Right ventricle myocardium inferior (tissue), 1 donor: ENCODE results near the gene IRF2BPL. TPM values are rescaled to one million over a fixed set of nuclear protein-coding genes. Genes with fewer than 3 reads are reported as not detected.
"Not testable (repeated sequence)": the region's sequence is repeated elsewhere in the genome, so short reads cannot be mapped to it uniquely, and the experiment has no call there.

Experiments used
- ATAC-seq: fragments of 200-7000 bp; cut with Tn5 transposase; one replicate; pipeline ENCODE4 v1.9.1; 2020; ENCODE audit warnings: mild to moderate bottlenecking, moderate library complexity
- DNase-seq: peaks from one replicate; pipeline ENCODE4 v3.0.0; 2021; ENCODE audit errors: missing footprints
- intact Hi-C: fragments of 100-400 bp; cut with DNase I; formaldehyde crosslinking; loops from one replicate; pipeline ENCODE4 v1.11.0; 2022
- total RNA-seq: library from RNA; stranded (reverse); fragmentation: NEBNext Ultra II Directional; extraction: Animal tissue kit (Norgen Biotek cat#: 25700); gene quantifications from one replicate; pipeline ENCODE4 v1.2.1, GENCODE V29; 2021
- donor health status: DM: no; HTN: yes; CAD: no; lungs with severe emphysema.

The IRF2BPL gene
- total RNA-seq, 1 donor from 2014 or later = 41.1 TPM

DNA sequence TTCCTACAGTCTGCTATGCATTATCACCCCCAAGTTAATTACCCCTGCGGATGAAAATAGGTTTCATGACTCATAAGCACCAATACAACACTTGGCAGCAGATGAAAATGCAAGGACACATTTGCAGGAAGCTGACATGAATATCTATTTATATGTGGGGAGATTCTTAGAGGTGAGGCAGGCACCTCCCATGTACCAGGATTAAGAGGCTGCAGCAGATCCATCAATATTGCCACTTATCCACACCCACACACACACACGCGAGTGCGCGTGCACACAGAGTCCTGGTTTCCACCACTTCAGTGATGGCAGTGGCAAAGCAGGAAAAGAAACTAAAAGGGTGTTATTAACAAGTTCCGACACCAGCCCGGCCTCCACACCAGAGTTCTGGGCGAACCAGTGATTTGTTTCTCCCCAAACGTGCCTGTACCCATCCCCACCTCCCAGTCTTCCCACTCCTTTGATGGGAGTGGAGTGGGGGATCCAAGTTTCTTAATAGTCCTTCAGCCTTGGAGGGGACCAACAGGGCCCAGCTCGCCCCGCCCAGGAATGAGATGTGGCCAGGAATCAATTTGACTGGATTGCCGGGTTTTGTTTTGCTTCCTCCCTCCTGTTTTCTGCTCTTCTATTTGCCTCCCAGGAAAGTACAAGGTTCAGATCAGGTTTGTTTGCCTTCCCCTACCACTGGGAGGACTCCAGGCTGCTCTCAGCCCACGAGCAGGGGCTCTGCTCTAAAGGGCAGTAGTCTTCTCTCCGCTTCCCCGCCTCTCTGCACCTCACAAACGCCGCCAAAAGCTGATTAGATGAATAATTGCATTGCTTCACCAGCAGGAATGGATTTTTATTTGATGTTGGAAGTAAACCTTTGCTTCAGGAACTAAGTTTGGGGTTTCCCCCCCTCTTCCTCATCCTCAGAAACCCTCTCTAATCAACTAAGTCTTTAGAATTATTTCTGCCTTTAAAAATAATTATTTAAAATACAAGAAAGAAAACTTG, 5.2 kb downstream of the IRF2BPL start:
- DNase-seq = no peak
- peak; percentile 12 for ATAC-seq
- intact Hi-C loops = no loop called here

DNA sequence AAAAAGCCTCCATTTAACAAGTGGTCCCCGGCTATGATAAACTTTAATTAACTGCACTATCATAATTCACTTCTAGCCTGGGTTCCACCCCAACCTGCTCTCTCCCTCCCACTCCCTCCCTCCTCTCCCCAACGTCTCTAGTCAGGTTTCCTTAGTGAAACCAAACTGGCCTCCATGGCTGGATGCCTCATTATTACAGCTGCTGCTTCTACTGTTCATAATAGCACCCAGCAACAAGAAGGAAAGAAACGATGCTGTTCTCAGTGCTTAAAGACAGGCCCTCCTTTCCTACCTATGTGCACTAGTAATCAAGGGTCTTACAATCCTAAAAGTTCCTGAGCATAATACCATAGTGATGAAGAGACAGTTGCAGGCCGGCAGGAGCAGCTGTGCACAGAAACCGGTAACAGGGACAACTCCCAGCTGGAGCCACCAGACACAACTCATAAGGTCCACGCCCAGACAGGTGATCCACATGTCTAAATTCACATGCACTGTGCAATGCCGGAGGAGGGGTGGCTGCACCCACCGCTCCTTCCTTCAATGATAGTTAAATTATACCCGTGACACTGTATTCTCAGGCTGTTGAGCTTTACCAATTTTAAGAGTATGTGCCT, 6.2 kb downstream of the IRF2BPL start:
- intact Hi-C loops = no loop called here
- DNase-seq (no peak), ATAC-seq (no peak)

DNA sequence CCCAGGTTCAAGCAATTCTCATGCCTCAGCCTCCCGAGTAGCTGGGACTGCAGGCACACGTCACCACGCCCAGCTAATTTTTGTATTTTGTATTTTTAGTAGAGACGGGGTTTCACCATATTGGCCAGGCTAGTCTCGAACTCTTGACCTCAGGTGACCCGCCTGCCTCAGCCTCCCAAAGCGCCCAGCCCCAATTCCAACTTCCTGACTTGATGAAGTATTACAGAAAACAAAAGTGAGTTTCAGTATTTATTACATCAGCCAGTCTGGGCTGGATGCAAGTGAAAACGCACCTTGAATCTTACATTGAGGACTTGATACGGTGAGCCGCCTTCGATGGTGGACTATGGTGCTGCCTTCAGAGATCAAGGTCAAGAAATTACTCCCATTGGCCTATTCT, 7.1 kb downstream of the IRF2BPL start:
- ATAC-seq, DNase-seq, intact Hi-C loops: not testable (repeated sequence)

DNA sequence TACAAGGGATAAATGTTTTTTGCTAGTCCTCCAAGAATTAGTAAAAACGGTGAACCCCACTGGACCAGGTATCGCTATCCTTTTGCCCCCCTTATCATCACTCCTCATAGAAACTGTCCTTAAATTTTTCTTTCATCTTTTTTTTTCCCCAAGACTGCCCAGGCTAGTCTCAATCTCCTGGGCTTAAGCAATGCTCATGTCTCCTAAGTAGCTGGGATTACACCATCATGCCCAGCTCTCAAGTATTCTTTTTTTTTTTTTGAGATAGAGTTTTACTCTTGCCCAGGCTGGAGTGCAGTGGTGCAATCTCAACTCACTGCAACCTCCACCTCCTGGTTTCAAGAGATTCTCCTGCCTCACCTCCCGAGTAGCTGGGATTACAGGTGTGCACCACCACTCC, 9.7 kb downstream of the IRF2BPL start:
- intact Hi-C loops = no loop called here
- no peak for ATAC-seq
- DNase-seq = no peak

DNA sequence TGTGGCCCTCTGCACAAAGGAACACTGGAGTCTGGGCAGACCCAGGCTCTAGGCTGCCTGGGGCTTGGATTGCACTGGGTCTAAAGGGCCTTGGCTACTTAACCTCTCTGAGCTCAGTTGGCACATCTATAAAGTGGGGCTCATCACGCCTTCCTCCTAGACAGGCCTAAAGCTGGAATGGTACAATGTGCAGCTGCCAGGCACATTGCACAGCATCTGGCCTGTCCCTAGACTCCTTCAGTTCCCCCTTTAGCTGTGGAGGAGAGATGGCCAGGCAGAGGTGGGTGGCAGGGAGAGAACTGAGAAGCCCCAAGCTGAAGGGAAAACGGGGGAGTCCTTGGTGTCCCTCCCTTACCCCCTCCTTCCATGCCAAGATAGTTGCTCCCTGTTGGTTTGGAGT, 10.8 kb downstream of the IRF2BPL start:
- DNase-seq = no peak
- intact Hi-C loops = no loop called here
- ATAC-seq = no peak

DNA sequence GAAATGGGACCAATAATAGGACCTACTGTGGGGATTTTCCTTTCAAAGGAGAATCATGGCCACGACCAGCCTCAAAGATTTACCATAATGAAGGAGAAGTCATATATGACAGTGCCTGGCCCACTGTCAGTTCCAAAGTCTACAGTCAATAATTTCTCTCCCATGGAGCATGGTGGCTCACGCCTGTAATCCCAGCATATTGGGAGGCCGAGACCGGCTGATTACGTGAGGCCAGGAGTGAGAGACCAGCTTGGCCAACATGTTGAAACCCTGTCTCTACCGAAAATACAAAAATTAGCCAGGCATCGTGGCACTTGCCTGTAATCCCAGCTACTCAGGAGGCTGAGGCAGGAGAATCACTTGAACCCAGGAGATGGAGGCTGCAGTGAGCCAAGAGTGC, 13.8 kb downstream of the IRF2BPL start:
- no peak for DNase-seq
- no peak for ATAC-seq
- intact Hi-C loops = no loop called here

DNA sequence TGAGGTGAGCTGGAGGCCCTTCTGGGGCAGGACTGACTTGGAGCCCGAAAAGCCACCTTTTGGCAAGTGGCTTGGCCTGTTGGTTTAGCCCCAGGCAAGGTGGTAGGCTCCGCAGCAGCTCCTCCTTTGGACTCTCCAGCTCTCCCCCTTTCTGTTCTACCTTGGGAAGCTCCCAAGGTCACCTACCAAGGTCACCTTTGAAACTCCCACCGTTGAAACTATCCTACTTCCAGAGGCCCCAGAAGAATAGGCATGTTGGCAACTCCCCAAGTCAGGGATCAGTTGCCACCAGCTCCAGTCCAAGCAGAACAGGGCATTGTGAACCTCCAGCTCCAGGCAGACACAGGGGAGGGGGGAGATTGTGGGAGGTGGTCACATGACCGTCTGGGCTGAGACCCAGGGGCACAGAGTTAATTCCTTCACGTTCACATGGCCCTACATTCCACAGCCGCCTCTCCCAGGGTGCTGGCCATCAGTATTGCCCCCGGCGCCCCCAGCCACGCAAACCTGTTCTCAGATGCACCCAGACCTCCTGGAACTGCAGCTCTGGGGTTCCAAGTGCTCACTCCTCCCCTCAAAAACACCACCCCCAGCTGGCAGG, 14.4 kb downstream of the IRF2BPL start:
- intact Hi-C loops = no loop called here
- peak; percentile 78 for DNase-seq
- ATAC-seq = peak; percentile 94

DNA sequence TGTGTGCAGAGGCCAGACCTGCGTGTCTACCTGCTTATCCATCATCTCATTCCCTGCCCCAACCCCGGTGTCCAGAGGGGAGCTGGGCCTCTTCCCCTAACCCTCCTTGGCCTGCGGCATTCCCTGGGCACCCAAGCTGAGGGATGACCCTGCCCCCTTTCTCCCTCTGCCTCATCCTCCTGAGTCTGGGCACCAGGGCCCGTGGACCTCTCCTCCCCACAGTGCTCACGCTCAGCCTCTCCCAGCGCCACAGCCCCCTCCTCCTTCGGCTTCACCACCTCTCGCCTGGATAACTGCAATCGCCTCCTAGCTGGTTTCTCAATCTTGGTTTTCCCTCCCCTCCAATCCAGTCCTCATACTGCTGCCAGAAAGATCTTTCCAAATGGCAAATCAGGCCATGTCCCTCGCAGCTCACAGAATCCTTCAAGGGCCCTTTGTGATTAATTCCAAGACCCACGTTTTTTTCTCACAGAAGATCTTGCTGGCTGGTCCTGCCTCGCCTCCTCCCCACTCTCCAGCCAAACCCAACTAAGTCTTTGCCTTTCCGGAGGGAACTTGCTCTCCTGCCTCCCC, 16.2 kb downstream of the IRF2BPL start:
- no peak for ATAC-seq
- intact Hi-C loops = no loop called here
- DNase-seq = no peak

DNA sequence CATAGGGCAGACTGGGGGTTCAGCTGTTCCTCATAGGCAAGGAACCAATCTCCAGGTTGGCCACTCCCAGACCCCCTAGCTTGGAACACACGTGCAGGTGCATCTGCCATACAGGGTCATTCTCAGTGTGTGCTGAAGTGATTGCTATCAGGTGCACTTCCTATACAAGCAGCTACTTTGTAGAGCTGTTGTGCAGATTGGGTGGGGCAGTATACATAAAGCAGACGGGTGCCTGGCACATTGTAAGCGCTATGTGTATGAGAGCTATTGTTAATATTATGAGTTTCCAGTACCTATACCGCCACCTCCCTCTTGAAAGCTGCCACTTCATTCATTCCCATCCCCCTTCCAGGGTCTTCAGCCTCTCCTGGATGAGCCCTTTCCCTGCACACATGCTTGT, 17.3 kb downstream of the IRF2BPL start:
- intact Hi-C loops = no loop called here
- ATAC-seq (no peak), DNase-seq (no peak)

DNA sequence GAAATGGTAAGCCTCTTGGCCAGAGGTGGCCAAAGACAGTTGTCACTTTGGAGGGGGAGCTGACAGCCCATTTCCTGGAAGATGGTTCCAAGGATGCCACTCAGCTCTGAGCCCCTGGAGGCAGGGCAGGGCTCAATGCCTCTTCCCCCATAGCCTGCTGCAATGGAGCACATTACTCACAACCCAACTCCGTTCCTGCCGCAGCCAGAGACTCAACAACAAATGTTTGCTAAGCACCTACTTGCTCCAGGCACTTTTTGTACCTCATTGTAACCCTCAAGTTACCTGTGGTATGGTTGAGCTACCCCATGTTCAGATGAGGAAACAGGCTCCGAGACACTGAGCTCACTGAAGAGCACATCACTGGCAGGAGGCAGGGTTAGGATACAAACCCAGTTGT, 19.5 kb downstream of the IRF2BPL start:
- ATAC-seq (no peak), DNase-seq (no peak)
- intact Hi-C loops = no loop called here

DNA sequence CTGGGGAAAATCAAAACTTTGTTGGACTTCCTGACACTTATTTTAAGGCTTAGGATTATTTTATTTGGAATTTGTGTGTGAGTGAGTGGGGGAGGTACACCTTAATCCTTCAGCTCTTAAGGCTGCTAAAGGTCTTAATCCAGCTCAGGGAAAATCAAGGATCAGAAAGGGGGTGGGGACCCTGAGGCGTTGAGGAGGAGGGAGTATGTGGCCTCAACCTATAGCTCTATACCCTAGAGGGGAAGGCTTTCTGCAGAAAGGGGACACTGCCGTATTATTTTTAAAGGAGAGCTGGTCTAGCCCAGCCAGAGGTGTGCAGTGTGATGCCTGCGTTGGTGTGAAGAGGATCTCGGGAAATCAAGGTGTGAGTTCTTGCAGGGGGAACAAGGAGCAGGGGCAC, 20.0 kb downstream of the IRF2BPL start:
- DNase-seq (no peak), ATAC-seq (no peak)
- intact Hi-C loops = no loop called here

DNA sequence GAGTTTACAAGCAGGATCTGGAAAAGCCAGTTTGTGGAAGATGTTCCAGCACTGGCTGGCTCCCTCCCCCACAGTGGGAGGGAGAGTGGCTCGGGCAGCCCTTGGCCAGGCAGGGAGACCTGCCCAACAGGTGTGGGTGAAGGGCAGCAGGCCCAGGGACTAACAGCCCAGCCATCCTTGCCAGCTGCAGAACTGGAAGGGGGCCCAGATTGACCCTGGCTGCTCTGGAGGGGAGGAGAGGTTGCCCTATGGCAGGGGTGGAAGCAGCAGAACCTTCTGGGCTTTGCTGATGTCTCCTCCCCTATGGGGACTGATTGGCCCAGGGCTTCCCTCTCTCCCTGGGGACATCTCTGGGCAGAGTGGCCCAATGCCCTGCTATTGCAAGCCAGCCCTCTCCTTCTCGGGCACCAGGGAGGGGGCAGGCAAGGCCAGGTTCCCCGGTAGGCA, 20.5 kb downstream of the IRF2BPL start:
- intact Hi-C loops = no loop called here
- DNase-seq = peak; percentile 67
- ATAC-seq = peak; percentile 84

DNA sequence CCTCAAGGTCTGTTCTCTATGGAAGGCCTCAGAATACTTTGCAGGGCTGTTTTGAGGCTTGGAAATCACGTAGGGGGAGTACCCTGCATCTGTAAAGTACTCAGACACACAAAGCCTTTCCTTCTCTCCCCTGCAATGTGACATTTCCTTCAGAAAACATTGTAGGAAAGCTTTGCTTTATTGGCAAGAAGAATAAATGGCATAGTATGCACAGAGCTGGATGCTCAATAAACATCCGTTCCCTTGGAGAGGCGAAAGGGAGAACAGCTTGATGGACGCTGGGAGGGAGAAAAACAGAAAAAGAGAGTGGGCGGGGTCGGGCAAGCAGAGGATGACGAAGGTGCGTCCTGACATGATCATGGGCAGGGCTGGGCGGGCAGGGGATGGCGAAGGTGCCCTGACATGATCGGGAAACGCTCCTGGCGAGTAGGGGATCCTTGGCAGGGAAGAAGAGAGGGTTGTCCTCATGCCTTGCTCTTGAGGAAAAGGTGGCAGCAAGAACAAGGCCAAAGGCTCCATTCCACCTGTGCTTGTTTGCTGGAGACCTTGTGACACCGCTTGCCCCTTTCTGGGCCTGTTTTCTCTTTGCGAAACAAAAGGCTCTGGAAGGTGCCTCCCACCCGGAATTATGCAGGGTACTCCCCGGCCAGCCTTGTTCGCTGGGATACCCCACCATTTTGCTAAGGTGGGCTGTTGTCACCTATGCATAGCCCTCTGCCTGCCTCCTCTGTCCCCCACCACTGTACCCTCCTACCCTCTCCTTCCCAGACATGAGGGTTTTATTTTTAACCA, 21.1 kb downstream of the IRF2BPL start:
- intact Hi-C loops = no loop called here
- ATAC-seq (no peak), DNase-seq (no peak)

DNA sequence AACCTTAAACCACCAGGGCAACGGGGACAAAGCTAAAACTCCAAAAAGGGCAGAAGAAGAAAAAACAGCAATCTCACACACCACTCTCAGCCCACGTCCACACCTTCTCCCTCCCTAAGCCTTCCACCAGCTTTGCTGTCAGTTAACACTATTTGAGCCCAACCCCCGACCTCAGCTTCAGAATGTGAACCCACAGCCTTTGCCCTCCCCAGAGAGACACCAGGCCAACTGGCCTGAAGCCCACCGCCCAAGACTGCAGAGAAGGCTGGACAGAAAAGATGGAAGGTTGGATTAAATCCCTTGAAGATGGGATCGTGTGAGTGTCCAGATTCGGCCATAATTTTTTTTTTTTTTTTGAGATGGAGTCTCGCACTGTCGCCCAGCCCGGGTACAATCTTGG, 22.4 kb downstream of the IRF2BPL start:
- ATAC-seq (no peak), DNase-seq (no peak)
- intact Hi-C loops = no loop called here

DNA sequence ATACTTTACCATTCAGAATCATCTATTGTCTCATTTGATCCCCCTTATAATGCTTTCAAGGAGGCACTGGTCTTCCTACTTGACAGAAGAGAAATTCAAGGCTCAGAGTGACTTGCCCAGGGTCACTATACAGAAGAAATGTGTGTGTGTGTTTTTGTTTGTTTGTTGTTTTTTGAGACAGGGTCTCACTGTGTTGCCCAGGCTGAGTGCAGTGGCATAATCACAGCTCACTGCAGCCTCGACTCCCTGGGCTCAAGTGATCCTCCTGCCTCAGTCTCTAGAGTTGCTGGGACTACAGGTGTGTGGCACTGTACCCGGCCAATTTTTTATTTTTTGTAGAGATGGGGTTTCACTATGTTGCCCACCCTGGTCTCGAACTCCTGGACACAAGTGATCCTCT, 22.9 kb downstream of the IRF2BPL start:
- no peak for ATAC-seq
- intact Hi-C loops = no loop called here
- no peak for DNase-seq

DNA sequence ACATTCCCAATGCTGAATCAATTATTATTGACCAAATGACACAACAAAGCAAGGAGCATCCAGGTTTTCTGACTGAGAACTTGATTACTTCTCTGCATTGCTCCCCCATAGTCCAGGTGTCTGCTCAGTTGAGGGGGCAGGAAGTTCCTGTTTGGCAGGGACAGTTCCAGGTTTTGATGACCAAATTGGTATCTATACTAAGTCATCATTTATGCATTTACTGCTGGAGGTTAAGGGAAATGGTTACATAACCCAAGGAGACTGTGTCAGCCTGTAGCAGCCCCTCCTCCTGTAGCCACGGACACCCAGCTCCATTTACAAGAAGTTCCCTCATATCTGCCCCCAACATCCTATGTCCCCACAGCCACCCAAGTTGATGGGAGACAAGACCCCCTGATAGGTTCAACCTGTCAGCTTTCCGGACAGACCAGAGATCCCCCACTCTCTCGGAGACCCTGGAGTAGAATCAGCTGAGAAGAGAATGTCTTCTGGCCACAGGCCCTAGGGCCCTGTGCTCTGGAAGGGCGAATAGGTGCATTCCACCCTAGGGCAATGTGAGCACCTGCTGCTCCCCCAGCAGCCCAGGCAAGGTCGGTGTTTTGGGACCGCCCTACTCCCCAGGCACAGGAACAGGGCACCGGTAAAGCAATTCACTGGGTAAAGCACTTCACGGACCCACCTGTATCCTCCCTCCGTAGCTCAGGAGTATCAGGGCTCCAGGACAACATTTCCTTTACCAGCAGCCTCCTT, 23.6 kb downstream of the IRF2BPL start:
- no peak for ATAC-seq
- intact Hi-C loops = no loop called here
- DNase-seq = no peak

DNA sequence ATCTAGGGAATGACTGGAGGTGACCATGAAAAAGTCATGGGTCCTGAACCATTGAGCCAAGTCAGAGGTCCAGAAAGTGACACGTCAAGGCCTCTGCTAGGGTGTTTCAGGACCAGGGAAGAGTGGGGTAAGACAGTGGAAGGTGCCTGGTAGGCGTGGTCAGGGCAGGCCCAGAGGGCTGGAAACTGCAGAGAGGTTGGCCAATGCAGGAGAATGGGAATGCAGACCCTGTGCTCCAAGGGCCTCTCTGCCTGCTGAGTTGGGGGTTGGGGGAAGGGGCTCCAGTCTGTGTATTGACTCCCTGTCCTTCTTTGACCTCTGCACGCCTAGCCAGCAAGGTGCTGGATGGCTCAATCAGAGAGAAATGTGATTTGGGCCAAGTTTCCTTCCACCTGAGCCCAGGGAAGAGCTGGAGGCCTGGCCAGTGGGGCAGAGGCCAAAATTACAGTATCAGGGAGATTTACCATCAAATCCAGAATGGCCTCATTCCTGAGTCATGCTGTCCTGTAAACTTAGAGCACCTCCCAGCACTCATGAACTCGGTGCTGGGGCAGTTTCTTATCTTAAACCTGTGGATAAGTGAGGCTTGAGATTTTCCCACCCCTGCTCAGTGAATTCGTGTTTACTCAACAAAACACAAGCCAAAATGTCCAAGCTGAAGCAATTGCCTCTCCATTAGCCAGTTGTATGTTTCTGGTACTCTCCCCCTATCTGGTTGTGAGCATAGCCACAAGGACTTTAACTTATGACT, 24.4 kb downstream of the IRF2BPL start:
- no peak for ATAC-seq
- intact Hi-C loops = no loop called here
- no peak for DNase-seq
